ENCODE results near the gene KRT38.
"Not testable (repeated sequence)": the region's sequence is repeated elsewhere in the genome, so short reads cannot be mapped to it uniquely, and the experiment has no call there.

The KRT38 gene

GRCh38 chr17:41420134-41420533, 20.6 kb downstream of the KRT38 start:
- no peak for DNase-seq

DNA sequence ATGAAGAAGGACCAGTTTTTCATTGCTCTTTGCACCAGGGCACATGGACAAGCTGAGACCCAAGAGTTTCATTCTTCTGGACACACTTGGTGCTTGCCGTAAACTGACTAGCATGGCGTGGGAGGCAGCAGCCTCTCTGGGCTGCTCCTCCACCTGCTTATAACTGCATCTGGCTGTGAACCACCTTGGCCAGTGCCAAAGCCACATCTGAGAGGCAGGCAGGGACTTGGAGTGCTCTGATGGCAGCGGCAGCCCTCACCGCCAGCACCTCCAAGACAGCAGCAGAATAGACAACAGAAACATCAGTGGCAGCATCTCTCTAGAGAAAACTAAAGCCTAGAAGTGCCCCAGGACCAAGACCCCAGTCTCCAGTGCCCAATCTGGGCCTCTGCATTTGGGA, 21.1 kb downstream of the KRT38 start:
- no peak for DNase-seq

- DNase-seq = no peak
Observed at GRCh38 chr17:41418116-41418860, 22.5 kb downstream of the KRT38 start.

DNA sequence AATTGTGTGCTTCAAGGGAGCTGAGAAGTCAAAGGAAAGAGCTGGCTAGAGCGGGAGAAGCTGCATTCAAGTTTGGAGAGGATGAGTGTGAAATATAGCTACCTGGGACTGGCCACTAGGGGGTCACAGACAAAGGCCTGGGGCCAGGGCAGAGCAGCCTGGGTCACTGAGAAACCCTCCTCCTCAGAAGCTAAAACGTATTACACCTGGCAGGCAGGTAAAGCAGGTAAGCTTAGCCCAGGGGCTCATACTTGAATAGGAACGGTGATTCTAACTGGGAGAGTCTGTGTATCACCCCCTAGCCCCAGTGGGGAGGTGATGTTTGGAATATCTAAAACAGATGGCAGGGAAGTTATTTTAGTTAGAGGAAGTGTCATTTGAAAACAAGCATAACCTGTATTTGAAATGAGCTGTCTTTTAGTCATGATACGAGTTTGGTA, 23.2 kb downstream of the KRT38 start:
- peak; percentile 40 for DNase-seq

GRCh38 chr17:41417127-41417526, 23.7 kb downstream of the KRT38 start:
- DNase-seq = no peak

GRCh38 chr17:41416479-41416878, 24.3 kb downstream of the KRT38 start:
- DNase-seq = no peak

DNA sequence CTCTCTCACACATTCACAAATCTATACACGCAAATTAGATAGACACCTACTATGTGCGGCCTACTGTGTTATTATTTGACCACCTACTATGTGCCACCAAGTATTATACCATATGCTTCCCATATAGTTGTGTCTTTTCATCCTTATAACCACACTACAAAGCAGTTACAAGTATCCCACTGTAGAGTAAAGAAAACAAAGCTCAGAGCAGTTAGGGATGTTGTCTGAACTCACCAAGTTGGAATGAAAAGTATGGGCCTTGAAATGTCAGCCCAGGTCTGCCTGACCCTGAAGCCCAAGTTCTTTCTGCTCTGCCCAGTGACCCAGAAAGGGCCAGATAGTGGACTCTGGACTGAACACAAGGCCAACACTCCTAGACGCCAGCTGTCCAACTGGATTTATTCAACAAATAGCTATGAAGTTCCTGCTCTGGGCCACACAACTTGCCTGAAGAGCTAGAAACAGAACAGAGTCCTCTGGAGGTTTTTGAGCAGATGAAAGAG, 24.9 kb downstream of the KRT38 start:
- DNase-seq = no peak

DNA sequence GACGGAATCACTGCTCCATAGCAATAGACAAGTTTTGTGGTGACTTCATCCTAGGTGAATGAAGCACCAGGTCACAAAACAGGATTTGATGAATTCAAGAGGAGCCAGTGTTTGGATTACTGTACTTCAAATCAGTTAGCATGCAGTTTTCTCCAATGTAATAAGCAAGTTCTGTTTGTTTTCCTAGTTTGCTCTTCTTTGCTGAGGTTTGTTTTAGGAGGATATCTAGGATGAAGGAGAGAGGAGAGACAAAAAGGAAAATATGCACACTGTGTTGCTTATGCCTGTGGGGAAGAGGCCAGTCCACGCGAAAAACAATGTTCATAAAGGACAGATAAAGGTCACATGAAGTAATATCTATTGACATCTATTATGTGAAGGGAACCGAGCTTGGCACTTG, 25.4 kb downstream of the KRT38 start:
- no peak for DNase-seq

GRCh38 chr17:41413982-41414381, 26.8 kb downstream of the KRT38 start:
- DNase-seq = no peak

DNA sequence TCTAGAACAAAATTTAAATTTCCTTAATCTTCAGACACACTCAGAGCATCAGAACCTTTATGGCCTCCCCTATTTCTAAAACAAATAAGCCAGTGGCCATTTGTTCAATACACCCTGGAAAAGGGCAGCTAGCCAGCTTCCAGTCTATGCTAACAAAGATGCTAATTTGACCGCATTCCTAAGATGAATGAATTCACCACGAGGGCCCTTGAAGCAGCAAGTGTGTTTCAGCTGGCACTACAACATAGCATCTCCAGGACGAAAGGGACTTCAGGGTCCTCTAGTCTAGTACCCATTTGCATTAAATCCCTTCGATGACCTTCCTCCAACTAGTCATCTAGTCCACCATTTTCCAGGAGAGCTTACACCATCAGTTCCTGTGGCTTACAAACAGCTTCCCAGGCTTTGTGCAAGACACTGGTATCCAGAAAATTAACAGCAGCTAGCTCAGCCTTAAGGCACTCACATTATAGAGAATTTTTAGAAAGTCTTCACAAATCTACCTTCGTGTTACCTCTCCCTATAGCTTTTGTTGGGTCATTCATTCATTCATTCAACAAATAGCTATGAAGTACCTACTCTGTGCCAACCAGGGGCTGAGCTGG, 27.3 kb downstream of the KRT38 start:
- DNase-seq = no peak

DNA sequence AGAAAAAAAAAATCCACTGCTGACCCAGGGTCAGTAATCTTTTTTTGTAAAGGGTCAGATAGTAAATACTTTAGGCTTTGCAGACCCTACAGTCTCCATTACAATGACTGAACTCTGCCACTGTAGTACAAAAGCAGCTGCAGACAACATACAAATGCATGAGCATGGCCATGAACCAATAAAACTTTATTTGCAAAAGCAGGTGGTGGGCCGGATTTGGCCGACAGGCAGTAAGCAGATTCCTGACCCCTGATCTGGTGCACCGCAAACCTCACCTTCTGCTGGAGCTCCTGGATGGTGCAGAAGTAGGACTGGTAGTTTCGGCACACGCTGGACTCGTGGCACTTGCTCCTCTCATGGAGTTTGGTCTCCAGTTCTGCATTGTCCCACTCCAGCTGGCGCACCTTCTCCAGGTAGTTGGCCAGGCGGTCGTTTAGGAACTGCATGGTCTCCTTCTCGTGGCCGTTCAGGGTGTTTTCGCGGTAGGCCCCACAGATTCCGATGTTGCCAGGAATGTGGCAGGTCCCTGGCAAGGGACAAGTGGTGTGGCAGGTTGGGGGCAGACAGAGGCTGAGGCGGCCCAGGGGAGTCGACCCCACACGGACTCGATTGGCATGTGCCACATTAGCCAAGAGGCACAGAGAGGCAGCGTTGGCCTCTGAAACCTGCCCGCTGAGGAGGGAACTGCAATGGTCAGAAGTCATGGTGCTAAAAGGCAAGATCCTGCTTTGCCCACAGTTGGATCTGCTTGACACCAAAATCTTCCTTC, 29.5 kb downstream of the KRT38 start:
- DNase-seq = no peak

DNA sequence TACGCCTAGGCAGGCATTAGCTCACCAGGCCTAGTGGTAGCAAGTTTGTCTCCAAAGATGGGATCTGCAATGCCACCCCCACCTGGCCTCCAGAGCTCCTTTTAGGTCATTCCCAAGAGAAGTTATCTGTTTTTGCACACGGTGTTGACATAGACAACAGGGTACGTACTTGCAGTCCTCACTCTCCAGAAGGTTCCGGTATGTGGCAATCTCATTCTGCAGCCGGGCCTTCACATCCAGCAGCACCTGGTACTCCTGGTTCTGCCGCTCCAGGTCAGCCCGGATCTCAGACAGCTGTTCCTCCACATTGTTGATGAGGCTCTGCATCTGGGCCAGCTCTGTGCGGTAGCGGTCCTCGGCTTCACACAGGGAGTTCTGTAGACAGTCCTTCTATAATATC, 33.6 kb downstream of the KRT38 start:
- no peak for DNase-seq

GRCh38 chr17:41406205-41406604, 34.6 kb downstream of the KRT38 start:
- DNase-seq = peak; percentile 26

- DNase-seq = no peak
Observed at GRCh38 chr17:41404024-41404671, 36.6 kb downstream of the KRT38 start.

- no peak for DNase-seq
Observed at GRCh38 chr17:41403404-41404023, 37.3 kb downstream of the KRT38 start.

DNA sequence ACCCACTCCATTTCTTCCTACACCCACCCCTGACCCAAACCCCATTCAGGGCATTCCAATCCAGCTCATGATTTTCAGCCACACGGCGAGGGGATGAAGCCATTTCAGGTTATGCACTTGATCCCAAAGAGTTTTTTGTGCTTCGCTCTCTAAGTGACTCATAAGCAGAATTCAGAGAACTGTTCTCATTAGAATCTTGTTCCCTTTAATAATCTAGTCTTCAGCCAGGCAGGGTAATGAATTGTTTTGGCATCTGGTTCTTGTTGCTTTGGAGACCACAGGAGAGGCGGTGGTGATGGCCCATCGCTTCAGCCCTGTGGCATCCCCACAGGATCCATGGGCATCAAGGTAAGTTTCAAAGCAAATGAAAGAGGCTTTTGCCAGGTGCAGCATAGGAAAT, 38.6 kb downstream of the KRT38 start:
- no peak for DNase-seq

DNA sequence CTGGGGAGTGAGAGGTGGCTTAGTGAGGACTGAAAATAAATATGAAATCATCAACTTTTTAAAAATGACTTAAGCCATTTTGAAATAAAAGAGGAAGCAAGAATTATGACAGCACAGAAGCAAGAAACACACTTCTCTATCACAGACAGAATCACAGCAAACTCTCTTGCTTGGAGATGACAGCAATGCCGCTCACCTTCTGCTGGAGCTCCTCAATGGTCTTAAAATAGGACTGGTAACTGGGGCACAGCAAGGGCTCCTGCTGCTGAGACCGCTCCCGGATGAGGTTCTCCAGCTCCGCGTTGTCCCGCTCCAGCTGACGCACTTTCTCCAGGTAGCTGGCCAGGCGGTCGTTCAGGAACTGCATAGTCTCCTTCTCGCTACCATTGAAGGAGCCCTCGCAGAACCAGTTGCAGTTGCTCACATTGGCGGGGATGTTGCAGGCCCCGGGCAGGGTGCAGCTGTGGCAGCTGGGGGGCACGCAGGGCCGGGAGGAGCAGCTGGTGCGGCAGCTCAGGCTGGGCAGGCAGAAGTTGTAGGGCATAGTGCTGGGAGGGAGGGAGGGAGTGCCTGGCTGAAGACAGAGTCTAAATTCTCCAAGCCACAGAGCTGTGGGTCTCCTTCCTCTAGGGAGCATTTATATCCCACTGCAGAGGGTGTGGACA, 43.7 kb downstream of the KRT38 start, which contains the start of gene KRT31:
Gene KRT31, minus strand, starts transcription at position 613 of the 665 bp plus-strand sequence. Its CDS starts 69 bp downstream, at position 544.
- no peak for DNase-seq

- no peak for DNase-seq
Observed at GRCh38 chr17:41396340-41396739, 44.4 kb downstream of the KRT38 start.

DNA sequence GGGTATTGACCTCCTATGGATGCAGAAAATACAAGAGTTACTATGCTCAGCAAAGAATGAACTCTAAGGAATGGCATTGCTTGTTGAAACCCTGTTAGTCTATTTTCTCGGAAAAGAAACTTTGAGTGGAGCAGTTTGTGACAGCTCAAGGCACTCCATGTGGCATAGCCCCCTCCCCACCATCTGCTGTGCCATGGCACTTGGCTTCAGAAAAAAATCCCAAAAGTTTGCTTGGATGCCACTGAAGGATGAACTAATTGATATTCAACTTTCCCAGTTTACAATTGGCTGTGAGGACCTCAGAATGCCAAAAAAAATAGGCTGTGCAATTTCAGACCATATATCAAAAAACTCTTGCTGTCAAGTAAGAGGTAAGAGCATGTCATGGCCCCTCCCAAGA, 45.2 kb downstream of the KRT38 start:
- DNase-seq = no peak

DNA sequence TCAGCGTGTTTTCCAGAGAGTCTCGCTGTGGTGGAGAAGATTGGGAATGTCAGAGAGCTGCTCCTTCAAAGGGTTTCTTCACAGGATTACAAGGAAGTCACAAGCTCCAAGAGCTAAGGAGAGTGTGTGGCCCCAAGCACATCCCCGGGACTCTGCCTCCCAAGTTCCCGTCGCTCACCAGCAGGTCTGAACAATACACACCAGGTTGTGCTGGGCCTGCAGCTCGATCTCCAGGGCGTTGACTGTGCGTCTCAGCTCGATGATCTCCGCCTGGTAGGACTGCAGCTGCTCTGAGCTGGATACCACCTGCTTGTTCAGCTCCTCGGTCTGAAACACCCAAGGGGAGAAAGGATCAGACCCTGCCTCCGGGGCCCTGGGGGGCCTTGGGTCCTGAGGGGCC, 45.7 kb downstream of the KRT38 start:
- not testable (repeated sequence) for DNase-seq

GRCh38 chr17:41394254-41394996, 46.4 kb downstream of the KRT38 start:
- no peak for DNase-seq
